ENCODE results near the gene SLC7A11.

Gene SLC7A11

GRCh38 chr4:138162259-138162658 is 79.9 kb downstream of the SLC7A11 start:
- no peak for DNase-seq (ENCODE audit: low read depth in 2 of 2)

GRCh38 chr4:138161351-138161750 is 80.8 kb downstream of the SLC7A11 start:
- no peak for DNase-seq (ENCODE audit: low read depth in 2 of 2)

DNA sequence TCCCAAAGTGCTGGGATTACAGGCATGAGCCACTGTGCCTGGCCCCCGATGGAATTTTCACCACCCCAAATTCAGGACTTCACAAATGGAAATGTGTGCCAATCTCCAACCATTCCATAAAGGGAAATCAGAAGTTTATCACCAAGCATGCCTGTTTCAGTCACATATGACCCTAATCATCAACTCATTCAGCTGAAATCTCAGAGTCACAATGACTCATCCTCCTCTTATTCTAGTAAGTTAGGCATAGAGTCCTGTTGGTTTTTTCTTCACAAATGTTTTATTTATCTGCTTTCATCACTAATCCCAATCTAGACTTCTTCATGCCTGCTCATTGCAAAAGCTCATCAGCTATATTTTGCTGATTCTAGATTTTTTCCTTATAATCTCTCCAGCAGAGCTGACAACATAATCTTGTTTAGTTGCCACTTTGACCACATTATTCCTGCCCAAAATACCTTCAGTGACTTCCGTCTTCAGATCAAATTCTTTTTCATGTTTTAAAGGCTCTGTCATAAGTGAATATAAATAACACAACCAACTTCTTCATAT is 83.3 kb downstream of the SLC7A11 start:
- no peak for DNase-seq (ENCODE audit: low read depth in 2 of 2)

- no peak for DNase-seq (ENCODE audit: low read depth in 2 of 2)
These were observed 101.3 kb downstream of the SLC7A11 start for GRCh38 chr4:138140879-138141278.

DNA sequence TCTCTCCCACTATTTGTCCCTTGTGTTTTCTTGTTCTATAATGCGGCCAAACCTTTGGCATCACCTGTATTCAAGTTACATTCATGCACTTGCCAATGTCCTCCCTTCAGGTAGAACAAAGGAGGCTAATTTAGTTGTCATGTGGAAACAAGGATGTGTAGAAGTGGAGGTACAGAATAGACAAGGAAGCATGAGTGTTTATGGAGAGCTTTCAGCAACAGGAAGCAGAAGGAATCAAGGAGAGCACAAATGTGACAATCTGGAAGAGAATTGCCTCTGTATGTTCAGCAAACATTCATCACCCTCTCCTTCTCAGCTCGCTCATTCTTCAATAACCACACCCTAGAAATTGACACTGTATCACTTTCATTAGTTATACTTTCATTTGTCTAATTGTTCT is 103.4 kb downstream of the SLC7A11 start:
- DNase-seq (ENCODE audit: low read depth in 2 of 2): no peak

DNA sequence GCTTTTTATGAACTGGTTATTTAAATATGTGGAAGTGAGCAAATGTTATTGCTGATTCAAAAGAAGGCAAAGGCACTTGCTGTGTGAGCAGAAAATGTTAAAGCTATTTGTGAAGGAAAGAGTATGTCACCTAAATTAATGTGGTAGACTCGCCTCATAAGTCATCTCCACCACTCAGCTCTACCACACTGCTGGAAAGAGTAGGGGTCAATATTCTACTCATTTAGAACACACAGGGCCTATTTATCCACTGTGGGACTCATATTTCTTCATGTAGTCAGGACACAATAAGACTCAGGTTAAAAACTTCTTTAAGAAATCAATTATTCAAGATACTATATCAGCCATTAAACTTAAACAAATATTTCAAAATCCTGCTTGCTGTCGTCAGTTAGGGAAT is 106.5 kb downstream of the SLC7A11 start:
- DNase-seq (ENCODE audit: low read depth in 2 of 2): no peak

DNA sequence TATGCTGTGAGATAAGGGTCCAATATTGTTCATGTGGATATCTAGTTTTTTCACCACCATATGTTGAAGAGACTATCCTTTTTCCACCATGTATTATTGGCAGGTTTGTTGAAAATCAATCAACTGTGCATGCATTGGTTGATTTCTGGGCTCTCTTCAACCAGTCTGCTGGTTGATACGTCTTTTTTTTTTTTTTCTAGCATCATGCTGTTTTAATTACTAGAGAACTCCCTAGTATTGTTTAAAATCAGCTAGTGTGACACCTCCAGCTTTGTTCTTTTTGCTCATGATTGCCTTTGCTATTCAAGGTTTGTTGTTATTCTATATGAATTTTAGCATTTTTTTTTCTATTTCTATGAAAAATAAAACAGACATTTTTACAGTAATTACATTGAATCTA is 123.9 kb downstream of the SLC7A11 start:
- no peak for DNase-seq (ENCODE audit: low read depth in 2 of 2)

- no peak for DNase-seq (ENCODE audit: low read depth in 2 of 2)
These were observed 127.1 kb downstream of the SLC7A11 start for GRCh38 chr4:138115053-138115452.

DNA sequence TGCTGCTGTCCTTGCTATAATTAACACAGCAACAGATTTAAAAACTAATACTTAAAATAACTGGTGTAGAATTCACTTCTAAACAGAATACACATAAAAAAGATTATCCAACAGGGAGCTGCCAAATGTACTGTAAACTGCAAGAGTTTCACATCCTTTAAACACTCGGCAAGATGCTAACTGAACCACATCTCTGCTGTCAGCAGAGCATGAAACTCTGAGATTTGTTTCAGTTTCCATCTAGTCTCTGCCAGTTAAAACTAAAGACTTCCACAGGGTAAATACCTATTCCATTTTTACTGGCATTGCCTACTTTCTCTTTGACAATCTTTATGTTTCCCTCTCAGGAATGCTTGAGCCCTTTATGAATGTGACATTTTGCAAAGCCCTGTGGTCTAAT is 127.7 kb downstream of the SLC7A11 start:
- DNase-seq (ENCODE audit: low read depth in 2 of 2): no peak

Data from stimulated activated CD4-positive, alpha-beta T cell treated with anti-CD3 and anti-CD28 coated beads, Interleukin-15, amount 100 ng/mL, for 48 hours (primary cell).